NT2/D1 (cell line): ENCODE results near the gene CATSPERZ.

Source experiments
- DNase-seq: peaks from one replicate; pipeline ENCODE4 v3.0.0-alpha.2; 2011; ENCODE audit warnings: low read depth, low spot score
- H3K27me3 ChIP-seq: 2 replicates; pipeline ENCODE4 v1.6.0; 2011; ENCODE audit warnings: mild to moderate bottlenecking; ENCODE audit not compliant: insufficient read length, insufficient read depth
- H3K36me3 ChIP-seq: 2 replicates; pipeline ENCODE4 v1.6.1; 2011; ENCODE audit warnings: mild to moderate bottlenecking, low read length, mixed read lengths; ENCODE audit not compliant: insufficient read depth, insufficient read length
- H3K4me1 ChIP-seq: 2 replicates; pipeline ENCODE4 v1.5.1; 2011; ENCODE audit not compliant: insufficient read depth, insufficient read length
- H3K4me3 ChIP-seq: 2 replicates; pipeline ENCODE4 v1.5.1; 2011; ENCODE audit warnings: low read depth; ENCODE audit not compliant: insufficient read length
- H3K9ac ChIP-seq: 2 replicates; pipeline ENCODE4 v1.6.0; 2011; ENCODE audit warnings: low read depth; ENCODE audit not compliant: insufficient read length
- H3K9me3 ChIP-seq: 2 replicates; pipeline ENCODE4 v1.5.1; 2011; ENCODE audit warnings: mild to moderate bottlenecking, low read length; ENCODE audit not compliant: insufficient read depth
- SUZ12 ChIP-seq: IDR thresholded peaks from 2 replicates; pipeline ENCODE4 v1.6.1; 2011; ENCODE audit not compliant: insufficient read length, insufficient read depth; ENCODE audit errors: extremely low read depth
- YY1 ChIP-seq: IDR thresholded peaks from 2 replicates; pipeline ENCODE4 v1.6.1; 2011; ENCODE audit not compliant: insufficient read length, insufficient read depth
- ZNF274 ChIP-seq: IDR thresholded peaks from 2 replicates; pipeline ENCODE4 v1.6.1; 2011; ENCODE audit warnings: mild to moderate bottlenecking, low read depth, low read length

Gene CATSPERZ

DNA sequence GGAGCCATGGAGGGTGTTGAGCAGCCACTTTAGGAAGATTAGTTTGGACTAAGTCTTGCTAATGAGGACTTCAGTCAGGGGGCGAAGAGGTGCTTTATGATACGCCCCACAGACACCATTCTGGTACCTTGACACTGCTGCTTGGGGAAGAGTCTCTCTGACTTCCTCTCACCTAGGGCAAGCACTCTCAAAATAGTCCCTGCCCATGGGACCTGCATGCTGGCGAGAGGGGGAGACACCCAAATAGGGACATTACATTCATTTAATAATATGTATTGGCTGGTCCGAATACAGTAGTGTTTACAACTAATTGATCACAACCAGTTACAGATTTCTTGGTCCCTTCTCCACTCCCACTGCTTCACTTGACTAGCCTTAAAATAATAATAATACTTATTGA is 4.4 kb upstream of the CATSPERZ start:
- H3K4me1 ChIP-seq = peaks cover 18% of the 10 kb centered on the region

DNA sequence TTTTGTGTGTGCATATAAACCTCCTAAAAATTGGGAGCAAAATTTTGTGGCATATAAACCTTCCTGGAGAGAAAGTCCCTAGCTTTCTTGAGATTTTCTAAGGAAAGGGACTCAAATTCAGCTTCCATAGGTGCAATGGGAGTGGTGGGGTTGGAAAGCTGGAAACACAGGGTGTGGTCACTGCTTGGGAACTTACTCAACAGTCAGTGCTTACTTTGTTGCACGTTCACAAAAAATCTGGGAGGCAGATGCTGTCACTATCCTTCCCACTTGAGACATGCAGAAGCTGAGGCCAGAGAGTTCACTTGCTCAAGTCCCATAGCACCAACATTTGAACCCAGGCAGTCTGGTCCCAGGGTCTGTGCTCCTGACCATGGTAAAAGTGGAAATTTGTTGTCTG is 3.9 kb upstream of the CATSPERZ start:
- H3K4me3 ChIP-seq = no peak overlapping the region
- no peaks in the 10 kb centered on the region for H3K9me3 ChIP-seq
- H3K36me3 ChIP-seq = no peaks in the 10 kb centered on the region
- H3K27me3 ChIP-seq = peaks cover 97% of the 10 kb centered on the region
- no peak for DNase-seq
- H3K4me1 ChIP-seq = peaks cover 18% of the 10 kb centered on the region
- TF ChIP-seq SUZ12 (no peak), ZNF274 (no peak), YY1 (no peak)
- no peak overlapping the region for H3K9ac ChIP-seq

More for the DNA sequence above, 4.4 kb upstream of the CATSPERZ start:
- peaks cover 100% of the 10 kb centered on the region for H3K27me3 ChIP-seq
- H3K36me3 ChIP-seq = no peaks in the 10 kb centered on the region
- no peak overlapping the region for H3K4me3 ChIP-seq
- no peaks in the 10 kb centered on the region for H3K9me3 ChIP-seq
- no peak for DNase-seq
- TF ChIP-seq SUZ12 = no peak
- TF ChIP-seq ZNF274 = no peak
- no peak for TF ChIP-seq YY1
- H3K9ac ChIP-seq = no peak overlapping the region

DNA sequence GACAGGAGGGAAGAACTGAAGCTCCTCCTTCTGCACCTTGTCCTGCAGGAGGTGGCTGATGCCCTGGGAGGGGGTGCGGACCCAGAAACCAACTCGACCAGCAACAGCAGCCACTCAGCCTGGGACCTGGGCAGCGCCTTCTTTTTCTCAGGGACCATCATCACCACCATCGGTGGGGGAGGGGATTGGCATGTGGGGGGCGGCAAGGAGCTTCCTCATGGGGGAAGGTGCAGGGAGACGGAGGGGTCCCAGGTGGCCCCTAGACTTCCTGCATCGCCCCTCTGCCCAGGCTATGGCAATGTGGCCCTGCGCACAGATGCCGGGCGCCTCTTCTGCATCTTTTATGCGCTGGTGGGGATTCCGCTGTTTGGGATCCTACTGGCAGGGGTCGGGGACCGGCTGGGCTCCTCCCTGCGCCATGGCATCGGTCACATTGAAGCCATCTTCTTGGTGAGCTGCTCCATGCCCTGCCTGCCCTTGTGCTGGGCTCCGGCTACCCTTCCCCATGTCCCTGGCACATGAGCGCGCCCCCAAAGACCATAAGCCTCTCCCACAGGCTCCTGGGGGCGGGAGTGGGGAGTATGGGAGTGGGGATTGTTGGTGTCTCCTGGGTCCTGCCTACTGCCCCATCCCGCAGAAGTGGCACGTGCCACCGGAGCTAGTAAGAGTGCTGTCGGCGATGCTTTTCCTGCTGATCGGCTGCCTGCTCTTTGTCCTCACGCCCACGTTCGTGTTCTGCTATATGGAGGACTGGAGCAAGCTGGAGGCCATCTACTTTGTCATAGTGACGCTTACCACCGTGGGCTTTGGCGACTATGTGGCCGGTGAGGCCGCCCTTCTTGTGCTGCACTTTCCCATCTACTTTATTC is 3.1 kb upstream of the CATSPERZ start:
- Histone ChIP-seq H3K4me1 (peaks cover 14% of the 10 kb centered on the region), H3K9ac (no peak overlapping the region), H3K27me3 (peaks cover 96% of the 10 kb centered on the region), H3K36me3 (no peaks in the 10 kb centered on the region), H3K9me3 (no peaks in the 10 kb centered on the region), H3K4me3 (no peak overlapping the region)
- no peak for TF ChIP-seq YY1
- no peak for DNase-seq

DNA sequence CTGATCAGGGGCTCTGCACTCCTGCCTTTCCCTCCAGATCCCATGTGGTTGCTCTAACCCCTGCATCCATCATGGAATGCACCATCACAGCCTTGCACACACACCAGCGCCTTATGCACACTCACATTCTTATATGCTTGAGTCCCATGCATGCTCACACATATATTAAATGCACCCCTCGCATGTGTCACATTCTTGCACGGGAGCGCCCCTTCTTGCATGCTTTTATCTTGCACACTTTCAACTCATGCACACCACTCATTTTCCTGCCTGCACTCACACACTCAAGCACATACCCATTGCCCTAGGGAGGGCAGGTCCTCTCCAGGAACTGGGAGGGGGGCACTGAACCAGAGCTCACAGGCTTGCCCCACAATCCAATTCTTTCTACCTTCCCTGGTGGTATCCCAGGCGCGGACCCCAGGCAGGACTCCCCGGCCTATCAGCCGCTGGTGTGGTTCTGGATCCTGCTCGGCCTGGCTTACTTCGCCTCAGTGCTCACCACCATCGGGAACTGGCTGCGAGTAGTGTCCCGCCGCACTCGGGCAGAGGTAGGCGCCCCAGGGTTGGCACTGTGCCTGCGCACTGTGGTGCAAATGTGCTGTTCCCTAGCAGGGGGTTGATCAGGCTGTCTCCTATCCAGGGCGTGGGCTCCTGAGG is 2.3 kb upstream of the CATSPERZ start:
- H3K4me1 ChIP-seq = peaks cover 11% of the 10 kb centered on the region
- TF ChIP-seq SUZ12 (no peak), YY1 (no peak), ZNF274 (no peak)
- H3K36me3 ChIP-seq = no peaks in the 10 kb centered on the region
- H3K9me3 ChIP-seq = no peaks in the 10 kb centered on the region
- no peak for DNase-seq
- H3K9ac ChIP-seq = no peak overlapping the region
- H3K4me3 ChIP-seq = no peak overlapping the region
- H3K27me3 ChIP-seq = peaks cover 89% of the 10 kb centered on the region

DNA sequence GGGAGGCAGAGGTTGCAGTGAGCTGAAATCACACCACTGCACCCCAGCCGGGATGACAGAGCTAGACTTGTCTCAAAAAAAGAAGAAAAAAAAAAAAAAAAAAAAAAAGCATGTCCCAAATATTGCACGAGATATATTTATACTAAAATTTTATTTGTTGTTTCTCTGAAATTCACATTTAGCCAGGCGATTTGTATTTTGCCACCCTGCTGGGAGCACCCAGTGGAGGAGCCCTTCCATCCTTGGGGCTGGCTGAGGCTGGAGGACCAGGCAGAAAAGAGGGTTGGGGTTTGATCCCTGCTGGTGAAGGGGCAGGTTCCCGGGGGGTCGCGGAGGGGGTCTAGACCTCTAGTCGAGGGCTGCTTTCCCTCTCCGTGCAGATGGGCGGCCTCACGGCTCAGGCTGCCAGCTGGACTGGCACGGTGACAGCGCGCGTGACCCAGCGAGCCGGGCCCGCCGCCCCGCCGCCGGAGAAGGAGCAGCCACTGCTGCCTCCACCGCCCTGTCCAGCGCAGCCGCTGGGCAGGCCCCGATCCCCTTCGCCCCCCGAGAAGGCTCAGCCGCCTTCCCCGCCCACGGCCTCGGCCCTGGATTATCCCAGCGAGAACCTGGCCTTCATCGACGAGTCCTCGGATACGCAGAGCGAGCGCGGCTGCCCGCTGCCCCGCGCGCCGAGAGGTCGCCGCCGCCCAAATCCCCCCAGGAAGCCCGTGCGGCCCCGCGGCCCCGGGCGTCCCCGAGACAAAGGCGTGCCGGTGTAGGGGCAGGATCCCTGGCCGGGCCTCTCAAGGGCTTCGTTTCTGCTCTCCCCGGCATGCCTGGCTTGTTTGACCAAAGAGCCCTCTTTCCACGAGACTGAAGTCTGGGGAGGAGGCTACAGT is 952 bp upstream of the CATSPERZ start:
- Histone ChIP-seq H3K27me3 (peaks cover 75% of the 10 kb centered on the region), H3K9me3 (no peaks in the 10 kb centered on the region), H3K4me3 (peak overlapping the region; percentile 31), H3K9ac (peak overlapping the region; percentile 76), H3K36me3 (no peaks in the 10 kb centered on the region), H3K4me1 (peaks cover 17% of the 10 kb centered on the region)
- TF ChIP-seq SUZ12 = peak; percentile 38
- no peak for TF ChIP-seq ZNF274
- DNase-seq = no peak

DNA sequence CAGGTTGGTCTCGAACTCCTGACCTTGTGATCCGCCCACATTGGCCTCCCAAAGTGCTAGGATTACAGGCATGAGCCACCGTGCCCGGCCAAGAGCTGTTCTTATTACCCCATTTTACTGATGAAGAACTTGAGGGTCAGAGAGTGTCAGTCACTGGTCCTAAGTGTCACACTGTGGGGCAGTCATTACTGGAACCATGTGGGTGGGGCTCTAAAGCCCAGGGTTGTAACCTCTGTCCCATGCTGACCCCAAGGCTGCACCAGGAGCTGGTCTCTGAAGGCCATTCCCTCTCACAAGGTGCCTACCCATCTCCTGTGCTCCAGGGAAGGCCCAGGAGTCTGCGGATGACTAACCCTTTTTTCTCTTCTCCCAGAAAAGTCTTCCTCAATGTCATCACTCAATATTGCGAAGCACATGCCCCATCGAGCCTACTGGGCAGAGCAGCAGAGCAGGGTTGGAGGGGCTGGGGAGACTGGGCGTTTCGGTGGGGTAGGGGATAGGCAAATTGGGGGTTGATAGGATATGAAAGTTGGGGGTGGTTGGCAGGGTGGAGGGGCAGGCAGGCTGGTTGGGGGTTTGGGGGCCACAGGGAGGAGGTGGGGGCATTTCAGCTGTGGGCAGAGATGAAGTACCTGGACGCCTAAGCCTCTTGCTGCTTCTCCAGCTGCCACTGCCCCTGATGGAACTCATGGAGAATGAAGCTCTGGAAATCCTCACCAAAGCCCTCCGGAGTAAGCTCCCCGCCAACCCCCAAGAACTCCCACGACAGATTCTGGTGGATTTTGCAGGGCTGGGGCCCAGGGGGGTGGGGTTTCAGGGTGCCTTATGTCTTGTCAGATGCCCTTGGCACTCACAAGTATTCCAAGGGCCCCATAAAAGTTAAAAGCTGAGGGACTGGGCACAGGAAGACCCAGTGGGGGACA is 3.2 kb downstream of the CATSPERZ start:
- peaks cover 33% of the 10 kb centered on the region for H3K27me3 ChIP-seq
- no peak for DNase-seq
- H3K36me3 ChIP-seq = peaks cover 10% of the 10 kb centered on the region
- no peak for TF ChIP-seq ZNF274
- TF ChIP-seq SUZ12 = no peak
- TF ChIP-seq YY1 = no peak
- H3K4me1 ChIP-seq = peaks cover 27% of the 10 kb centered on the region
- no peaks in the 10 kb centered on the region for H3K9me3 ChIP-seq
- H3K9ac ChIP-seq = peak overlapping the region; percentile 93
- H3K4me3 ChIP-seq = peak overlapping the region; percentile 75
